ENCODE measurements around the gene COL5A2. TPM values are rescaled to one million over a fixed set of nuclear protein-coding genes. Genes with fewer than 3 reads are reported as not detected.

COL5A2 gene
- polyA plus RNA-seq, 1 donor (not counting 4 experiments of a cell fraction or from before 2014, with no cell fraction given) = 7.2 TPM

DNA sequence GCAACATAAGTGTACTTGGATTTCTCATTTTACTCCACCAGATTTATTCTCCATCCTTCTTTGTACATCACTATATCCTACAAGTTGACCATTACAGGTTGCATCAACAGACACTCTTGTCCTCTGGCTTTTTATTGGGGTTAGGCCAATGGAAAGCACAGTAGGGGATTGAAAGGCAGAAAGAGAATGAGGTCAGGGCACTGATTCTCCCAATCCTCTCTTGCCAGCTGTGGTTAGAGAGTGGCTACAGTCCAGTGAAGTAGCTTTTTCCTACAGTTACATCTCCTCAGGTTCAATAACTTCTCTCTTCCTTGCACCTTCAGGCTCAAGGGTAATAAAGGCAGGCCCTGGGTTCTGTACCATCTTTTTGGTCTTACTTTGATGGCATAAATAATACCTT lies 20.2 kb upstream of the COL5A2 start:
- FAIRE-seq (no peak), DNase-seq (ENCODE audit: low read depth, low spot score) (no peak)
- Histone ChIP-seq H3K27me3 (ENCODE audit: control insufficient read depth, extremely low read depth, insufficient read depth, low read length) (no peaks in the 10 kb centered on the region), H3K4me1 (ENCODE audit: control insufficient read depth, extremely low read depth, insufficient read depth, low read length) (peaks cover 5% of the 10 kb centered on the region), H3K4me3 (ENCODE audit: control insufficient read depth in 2 of 3, extremely low read depth in 1 of 3, insufficient read depth in 2 of 3, low read depth in 1 of 3, low read length in 3 of 3) (no peak overlapping the region), H3K79me2 (ENCODE audit: control insufficient read depth, insufficient read depth, low read length) (no peaks in the 10 kb centered on the region), H3K4me2 (ENCODE audit: control insufficient read depth, extremely low read depth, insufficient read depth, low read depth, low read length) (no peak overlapping the region), H3K9ac (ENCODE audit: control insufficient read depth, extremely low read depth, insufficient read depth, low read length) (no peak overlapping the region), H2AFZ (ENCODE audit: control insufficient read depth, low read length) (no peak overlapping the region), H3K27ac (ENCODE audit: control insufficient read depth, insufficient read depth, low read length) (no peak overlapping the region), H3K9me1 (ENCODE audit: control insufficient read depth, extremely low read depth, insufficient read depth, low read length) (no peaks in the 10 kb centered on the region), H3K36me3 (ENCODE audit: control insufficient read depth in 2 of 2, extremely low read depth in 1 of 2, insufficient read depth in 2 of 2, low read length in 2 of 2) (no peaks in the 10 kb centered on the region), H4K20me1 (ENCODE audit: control insufficient read depth, extremely low read depth, insufficient read depth, low read length) (no peaks in the 10 kb centered on the region), H3K9me3 (ENCODE audit: control insufficient read depth, low read depth, low read length) (no peaks in the 10 kb centered on the region)
- dilution Hi-C loops (cut with MboI; ENCODE audit: extremely low pct_ligation_motif_present, low sequenced_read_pairs) = no loop called here
- no peak for TF ChIP-seq EZH2 (IDR thresholded peaks at IDR 0.05; ENCODE audit: low read length)
- TF ChIP-seq CTCF (optimal IDR thresholded peaks at IDR 0.05 in 1 of 3, IDR thresholded peaks at IDR 0.05 in 1 of 3, conservative IDR thresholded peaks at IDR 0.05 in 1 of 3; ENCODE audit: extremely low read depth in 1 of 3, insufficient read depth in 2 of 3, low read length in 3 of 3) = no peak

- no peak for FAIRE-seq
Measured at GRCh38 chr2:189192766-189193165, 13.2 kb upstream of the COL5A2 start.

More at GRCh38 chr2:189192766-189193165, 13.2 kb upstream of the COL5A2 start:
- no peaks in the 10 kb centered on the region for H3K36me3 ChIP-seq (ENCODE audit: control insufficient read depth in 2 of 2, extremely low read depth in 1 of 2, insufficient read depth in 2 of 2, low read length in 2 of 2)
- no peak overlapping the region for H3K4me3 ChIP-seq (ENCODE audit: control insufficient read depth in 2 of 3, extremely low read depth in 1 of 3, insufficient read depth in 2 of 3, low read depth in 1 of 3, low read length in 3 of 3)
- dilution Hi-C loops (cut with MboI; ENCODE audit: extremely low pct_ligation_motif_present, low sequenced_read_pairs) = no loop called here
- H3K9ac ChIP-seq (ENCODE audit: control insufficient read depth, extremely low read depth, insufficient read depth, low read length) = no peak overlapping the region
- H3K27ac ChIP-seq (ENCODE audit: control insufficient read depth, insufficient read depth, low read length) = no peak overlapping the region
- H3K9me1 ChIP-seq (ENCODE audit: control insufficient read depth, extremely low read depth, insufficient read depth, low read length) = no peaks in the 10 kb centered on the region
- no peaks in the 10 kb centered on the region for H3K27me3 ChIP-seq (ENCODE audit: control insufficient read depth, extremely low read depth, insufficient read depth, low read length)
- no peaks in the 10 kb centered on the region for H3K4me1 ChIP-seq (ENCODE audit: control insufficient read depth, extremely low read depth, insufficient read depth, low read length)
- H4K20me1 ChIP-seq (ENCODE audit: control insufficient read depth, extremely low read depth, insufficient read depth, low read length) = no peaks in the 10 kb centered on the region
- no peaks in the 10 kb centered on the region for H3K9me3 ChIP-seq (ENCODE audit: control insufficient read depth, low read depth, low read length)
- TF ChIP-seq EZH2 (IDR thresholded peaks at IDR 0.05; ENCODE audit: low read length) (no peak), CTCF (optimal IDR thresholded peaks at IDR 0.05 in 1 of 3, IDR thresholded peaks at IDR 0.05 in 1 of 3, conservative IDR thresholded peaks at IDR 0.05 in 1 of 3; ENCODE audit: extremely low read depth in 1 of 3, insufficient read depth in 2 of 3, low read length in 3 of 3) (no peak)
- H3K4me2 ChIP-seq (ENCODE audit: control insufficient read depth, extremely low read depth, insufficient read depth, low read depth, low read length) = no peak overlapping the region
- no peak overlapping the region for H2AFZ ChIP-seq (ENCODE audit: control insufficient read depth, low read length)
- no peak for DNase-seq (ENCODE audit: low read depth, low spot score)
- H3K79me2 ChIP-seq (ENCODE audit: control insufficient read depth, insufficient read depth, low read length) = no peaks in the 10 kb centered on the region
